ENCODE results near the gene TSPO.
A peak's percentile ranks its signal among the peaks of the same experiment; 100 is the strongest.

Gene TSPO

DNA sequence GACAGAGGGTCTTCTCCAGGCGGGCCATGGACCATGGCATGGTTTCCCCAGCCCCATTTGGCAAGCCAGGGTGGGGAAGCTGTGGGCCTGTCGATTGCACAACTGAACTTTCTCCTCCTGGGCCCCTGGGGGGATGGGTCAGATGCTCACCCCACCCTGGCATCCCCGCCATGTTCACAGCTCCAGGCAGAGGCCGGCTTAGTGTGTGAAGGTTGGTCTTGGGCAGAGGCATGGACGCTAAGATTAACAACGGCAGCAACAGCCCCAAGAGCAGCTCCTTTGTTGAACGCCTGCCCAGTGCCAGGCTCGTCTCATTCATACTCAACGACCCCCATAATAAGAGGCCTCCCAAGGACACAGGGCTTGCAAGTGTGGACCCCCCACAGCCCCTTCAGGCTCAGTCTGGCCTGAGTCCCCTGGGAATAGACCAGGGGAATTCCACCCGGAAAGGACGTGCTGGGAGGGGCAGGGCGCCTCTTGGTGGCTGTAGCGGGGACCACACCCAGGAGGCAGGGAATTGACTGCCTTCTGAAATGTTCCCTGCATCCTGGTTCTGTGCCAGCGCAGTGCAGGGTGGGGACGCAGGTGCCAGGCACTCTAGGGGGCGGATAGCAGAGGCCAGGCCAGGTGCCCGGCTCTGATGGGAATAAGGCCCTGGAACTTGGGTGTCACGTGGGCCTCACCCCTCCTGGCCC lies 8.3 kb downstream of the TSPO start:
- no peak overlapping the region for H3K27ac ChIP-seq
- no peak for DNase-seq (ENCODE audit: low read depth, low spot score)
- H3K9me3 ChIP-seq (ENCODE audit: low read depth, low read length) = no peaks in the 10 kb centered on the region
- no peak overlapping the region for H3K4me3 ChIP-seq
- H3K9ac ChIP-seq (ENCODE audit: insufficient read length) = no peak overlapping the region
- TF ChIP-seq POLR2AphosphoS5 (IDR thresholded peaks at IDR 0.05; ENCODE audit: borderline replicate concordance, low read depth, low read length) (no peak), FOXP2 (optimal IDR thresholded peaks at IDR 0.05; ENCODE audit: control extremely low read depth, extremely low read length, insufficient read depth) (no peak), EZH2 (IDR thresholded peaks at IDR 0.05) (no peak)
- no peaks in the 10 kb centered on the region; the same call in 1 of the 2 replicates for H3K36me3 ChIP-seq (ENCODE audit: insufficient read depth, low read length)

DNA sequence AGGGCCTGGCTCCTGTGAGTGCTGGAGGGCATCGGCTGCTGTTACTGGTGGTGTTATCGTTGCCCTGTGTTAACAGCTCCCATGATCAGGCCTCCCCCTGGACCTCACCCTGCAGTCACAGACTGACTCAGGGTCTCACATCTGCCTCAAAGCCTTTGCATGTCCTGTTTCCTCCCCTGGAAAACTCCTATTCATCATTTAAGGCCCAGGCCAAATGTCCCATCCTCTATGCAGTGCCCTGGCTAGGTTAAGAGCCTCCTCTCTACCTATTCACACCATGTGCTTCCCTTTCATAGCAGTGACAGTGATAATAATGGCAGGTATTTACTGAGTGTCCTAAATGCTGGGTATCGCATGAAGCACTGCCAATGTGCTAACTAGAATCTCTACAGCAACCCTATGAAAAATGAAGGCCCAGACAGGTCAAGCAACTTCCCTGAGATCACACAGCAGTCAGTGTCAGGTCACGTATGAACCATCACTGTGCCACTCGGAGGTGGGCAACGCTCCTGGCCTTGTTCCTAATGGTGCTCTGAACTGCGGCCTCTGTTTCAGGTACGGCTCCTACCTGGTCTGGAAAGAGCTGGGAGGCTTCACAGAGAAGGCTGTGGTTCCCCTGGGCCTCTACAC lies 9.3 kb downstream of the TSPO start:
- H3K36me3 ChIP-seq (ENCODE audit: insufficient read depth, low read length) = no peaks in the 10 kb centered on the region; the same call in 1 of the 2 replicates

DNA sequence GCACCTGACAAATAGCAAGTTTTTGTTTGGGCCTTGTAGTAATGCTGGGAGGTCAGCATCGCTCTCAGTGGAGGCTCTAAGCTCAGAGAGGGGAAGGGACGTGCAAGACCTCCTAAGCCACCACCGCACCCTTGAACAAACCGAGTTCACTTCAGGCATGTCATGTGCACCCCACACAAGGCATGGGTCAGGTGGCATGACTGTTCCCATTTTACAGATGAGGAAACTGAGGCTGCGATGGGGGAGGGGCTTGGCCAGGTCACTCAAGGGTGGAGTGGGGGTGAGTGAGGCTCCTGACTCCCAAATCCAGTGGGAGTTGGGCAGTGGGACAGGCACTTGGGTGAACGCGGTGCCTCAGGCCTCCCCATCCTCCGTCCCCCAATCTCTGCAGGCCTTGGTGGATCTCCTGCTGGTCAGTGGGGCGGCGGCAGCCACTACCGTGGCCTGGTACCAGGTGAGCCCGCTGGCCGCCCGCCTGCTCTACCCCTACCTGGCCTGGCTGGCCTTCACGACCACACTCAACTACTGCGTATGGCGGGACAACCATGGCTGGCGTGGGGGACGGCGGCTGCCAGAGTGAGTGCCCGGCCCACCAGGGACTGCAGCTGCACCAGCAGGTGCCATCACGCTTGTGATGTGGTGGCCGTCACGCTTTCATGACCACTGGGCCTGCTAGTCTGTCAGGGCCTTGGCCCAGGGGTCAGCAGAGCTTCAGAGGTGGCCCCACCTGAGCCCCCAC lies 11.2 kb downstream of the TSPO start:
- Histone ChIP-seq H3K4me3 (no peak overlapping the region), H3K9ac (ENCODE audit: insufficient read length) (no peak overlapping the region), H3K27ac (no peak overlapping the region), H3K9me3 (ENCODE audit: low read depth, low read length) (no peaks in the 10 kb centered on the region), H3K36me3 (ENCODE audit: insufficient read depth, low read length) (no peaks in the 10 kb centered on the region; the same call in 1 of the 2 replicates)
- DNase-seq (ENCODE audit: low read depth, low spot score) = no peak
- TF ChIP-seq EZH2 (IDR thresholded peaks at IDR 0.05) = no peak
- TF ChIP-seq FOXP2 (optimal IDR thresholded peaks at IDR 0.05; ENCODE audit: control extremely low read depth, extremely low read length, insufficient read depth) = no peak
- no peak for TF ChIP-seq POLR2AphosphoS5 (IDR thresholded peaks at IDR 0.05; ENCODE audit: borderline replicate concordance, low read depth, low read length)

More for the DNA sequence above, 9.3 kb downstream of the TSPO start:
- no peak overlapping the region for H3K27ac ChIP-seq
- TF ChIP-seq FOXP2 (optimal IDR thresholded peaks at IDR 0.05; ENCODE audit: control extremely low read depth, extremely low read length, insufficient read depth) (no peak), EZH2 (IDR thresholded peaks at IDR 0.05) (no peak), POLR2AphosphoS5 (IDR thresholded peaks at IDR 0.05; ENCODE audit: borderline replicate concordance, low read depth, low read length) (no peak)
- no peak overlapping the region for H3K9ac ChIP-seq (ENCODE audit: insufficient read length)
- H3K4me3 ChIP-seq = no peak overlapping the region
- no peaks in the 10 kb centered on the region for H3K9me3 ChIP-seq (ENCODE audit: low read depth, low read length)
- no peak for DNase-seq (ENCODE audit: low read depth, low spot score)

DNA sequence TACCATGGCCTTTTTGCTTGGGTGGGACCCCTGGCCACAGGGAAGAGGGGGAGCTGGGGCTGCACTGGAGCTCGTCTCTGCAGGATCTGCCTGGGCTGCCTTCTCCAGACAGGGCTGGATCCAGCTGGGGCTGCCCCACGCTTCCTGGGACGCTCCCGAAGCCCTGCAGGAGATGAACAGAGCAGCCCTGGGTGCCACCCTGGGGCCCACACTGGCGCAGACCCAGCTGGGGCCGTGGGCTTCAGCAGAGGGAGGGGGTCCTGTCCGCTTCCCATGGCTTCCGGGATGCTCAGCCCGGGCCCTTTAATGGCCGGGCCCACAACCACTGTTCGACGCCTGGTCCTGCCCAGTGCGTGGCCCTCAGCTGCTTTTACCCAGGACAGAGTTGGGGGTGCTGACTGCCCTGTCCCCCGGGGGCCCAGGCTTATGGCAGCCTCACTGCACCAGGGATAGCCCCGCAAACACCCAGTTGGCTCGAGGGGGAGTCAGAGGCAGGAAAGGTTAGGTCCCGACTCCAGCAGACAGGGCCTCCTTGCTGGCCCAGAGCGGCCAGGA lies 12.0 kb downstream of the TSPO start:
- Histone ChIP-seq H3K9me3 (ENCODE audit: low read depth, low read length) (no peaks in the 10 kb centered on the region), H3K36me3 (ENCODE audit: insufficient read depth, low read length) (peaks cover 4% of the 10 kb centered on the region; the same call in 1 of the 2 replicates), H3K27ac (no peak overlapping the region), H3K4me3 (no peak overlapping the region), H3K9ac (ENCODE audit: insufficient read length) (no peak overlapping the region)
- TF ChIP-seq EZH2 (IDR thresholded peaks at IDR 0.05) (no peak), FOXP2 (optimal IDR thresholded peaks at IDR 0.05; ENCODE audit: control extremely low read depth, extremely low read length, insufficient read depth) (no peak), POLR2AphosphoS5 (IDR thresholded peaks at IDR 0.05; ENCODE audit: borderline replicate concordance, low read depth, low read length) (no peak)
- no peak for DNase-seq (ENCODE audit: low read depth, low spot score)

DNA sequence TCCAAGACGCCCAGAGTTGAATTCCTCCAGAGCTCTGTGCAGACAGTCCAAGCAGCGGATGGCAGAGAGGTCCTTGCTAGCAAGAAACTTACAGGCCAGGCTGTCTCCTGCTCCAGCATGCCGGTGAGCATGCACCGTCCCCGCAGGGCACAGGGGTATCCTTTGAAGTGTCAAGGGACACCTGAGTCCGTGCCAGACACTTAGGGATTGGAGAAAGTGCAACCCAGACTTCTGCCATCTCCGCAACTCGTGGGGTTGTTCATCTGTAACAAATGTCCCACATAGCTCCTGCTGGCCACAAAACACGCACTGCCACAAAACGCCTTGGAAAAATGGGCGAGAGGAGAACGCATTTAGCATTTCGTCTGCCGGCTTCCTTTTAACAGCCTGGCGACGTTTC lies 13.3 kb downstream of the TSPO start:
- H3K4me3 ChIP-seq = no peak overlapping the region
- H3K9ac ChIP-seq (ENCODE audit: insufficient read length) = no peak overlapping the region
- H3K27ac ChIP-seq = no peak overlapping the region
- no peak for TF ChIP-seq POLR2AphosphoS5 (IDR thresholded peaks at IDR 0.05; ENCODE audit: borderline replicate concordance, low read depth, low read length)
- no peak for TF ChIP-seq FOXP2 (optimal IDR thresholded peaks at IDR 0.05; ENCODE audit: control extremely low read depth, extremely low read length, insufficient read depth)
- no peak for TF ChIP-seq EZH2 (IDR thresholded peaks at IDR 0.05)
- H3K9me3 ChIP-seq (ENCODE audit: low read depth, low read length) = no peaks in the 10 kb centered on the region
- peaks cover 5% of the 10 kb centered on the region; the same call in 1 of the 2 replicates for H3K36me3 ChIP-seq (ENCODE audit: insufficient read depth, low read length)
- no peak for DNase-seq (ENCODE audit: low read depth, low spot score)

DNA sequence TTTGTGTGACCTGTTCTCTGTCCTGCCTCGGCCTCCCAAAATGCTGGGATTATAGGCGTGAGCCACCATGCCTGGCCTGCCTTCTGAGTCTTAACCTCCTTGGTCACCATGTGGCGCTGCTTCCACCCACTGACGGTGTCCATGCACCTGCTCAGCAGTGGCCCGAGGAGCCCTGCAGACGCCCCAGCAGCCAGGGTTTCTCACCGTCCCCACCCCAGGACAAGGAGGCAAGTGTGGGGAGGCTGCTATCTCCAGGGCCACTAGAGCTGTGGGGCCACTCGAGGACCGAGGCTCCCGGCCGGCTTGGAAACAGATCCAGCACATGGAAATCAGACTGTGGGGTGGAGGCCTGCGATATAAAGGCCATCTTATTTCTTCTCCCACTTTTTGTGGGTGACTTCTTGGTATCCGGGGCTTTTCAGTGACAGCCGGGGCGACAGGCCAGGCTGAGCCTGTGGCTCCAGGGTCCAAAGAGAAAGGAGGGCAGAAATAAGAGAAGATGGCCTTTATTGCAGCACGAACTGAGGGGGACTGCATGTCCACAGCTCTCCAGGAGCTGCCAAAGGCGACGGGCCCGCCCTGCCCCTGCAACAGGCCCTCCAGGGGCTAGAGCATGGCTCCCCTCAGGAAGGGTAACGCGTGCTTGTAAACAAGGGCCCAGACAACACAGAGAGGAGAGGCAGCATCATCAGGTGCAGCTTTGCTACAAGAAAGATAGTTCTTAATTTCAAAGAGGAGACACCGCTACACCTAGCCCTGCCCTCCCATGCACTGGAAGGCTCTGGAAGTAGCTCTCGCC lies 15.0 kb downstream of the TSPO start:
- Histone ChIP-seq H3K9me3 (ENCODE audit: low read depth, low read length) (no peaks in the 10 kb centered on the region), H3K27ac (peak overlapping the region; percentile 60; the same call in 1 of the 2 replicates), H3K4me3 (no peak overlapping the region), H3K36me3 (ENCODE audit: insufficient read depth, low read length) (peaks cover 12% of the 10 kb centered on the region; the same call in 1 of the 2 replicates), H3K9ac (ENCODE audit: insufficient read length) (no peak overlapping the region)
- TF ChIP-seq FOXP2 (optimal IDR thresholded peaks at IDR 0.05; ENCODE audit: control extremely low read depth, extremely low read length, insufficient read depth) = no peak
- DNase-seq (ENCODE audit: low read depth, low spot score) = no peak

DNA sequence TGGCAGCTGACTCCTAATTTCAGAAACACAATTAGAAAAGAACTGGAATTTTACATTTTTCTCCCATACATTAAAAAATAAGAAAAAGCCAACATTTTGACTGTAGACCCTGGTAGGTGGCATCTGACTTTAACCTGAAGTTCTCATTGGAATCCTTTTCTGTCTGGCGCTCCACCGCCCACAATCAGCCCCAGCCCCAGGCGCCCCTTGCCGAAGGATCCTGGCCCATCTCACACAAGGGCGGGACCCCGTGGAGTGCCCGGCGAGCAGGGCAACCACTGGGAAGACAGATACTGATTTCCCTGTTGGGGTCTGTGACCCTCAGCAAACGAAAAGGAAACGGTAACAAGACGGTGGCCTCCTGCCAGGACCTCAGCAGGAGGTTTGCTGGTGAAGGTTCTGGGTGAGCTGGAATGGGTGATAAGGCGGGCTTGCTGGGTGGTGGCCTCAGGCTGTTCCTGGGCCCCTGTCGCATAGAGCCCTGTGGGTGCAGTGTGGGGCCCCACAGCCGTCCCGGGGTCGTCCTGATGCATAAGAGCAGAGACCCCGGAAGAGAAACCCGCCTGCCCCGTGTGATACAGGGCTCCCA lies 15.7 kb downstream of the TSPO start:
- TF ChIP-seq EZH2 (IDR thresholded peaks at IDR 0.05) = no peak
- TF ChIP-seq FOXP2 (optimal IDR thresholded peaks at IDR 0.05; ENCODE audit: control extremely low read depth, extremely low read length, insufficient read depth) = no peak
- TF ChIP-seq POLR2AphosphoS5 (IDR thresholded peaks at IDR 0.05; ENCODE audit: borderline replicate concordance, low read depth, low read length) = no peak
- no peak for DNase-seq (ENCODE audit: low read depth, low spot score)
- no peak overlapping the region for H3K4me3 ChIP-seq
- no peak overlapping the region for H3K9ac ChIP-seq (ENCODE audit: insufficient read length)
- peaks cover 19% of the 10 kb centered on the region; the same call in 1 of the 2 replicates for H3K36me3 ChIP-seq (ENCODE audit: insufficient read depth, low read length)
- H3K27ac ChIP-seq = peak overlapping the region; percentile 60
- no peaks in the 10 kb centered on the region for H3K9me3 ChIP-seq (ENCODE audit: low read depth, low read length)

Data from SK-N-MC (cell line).